Ascending aorta (tissue), 2 donors: Measurements from ENCODE around the gene ERFE. TPM values are rescaled to one million over a fixed set of nuclear protein-coding genes. Genes with fewer than 3 reads are reported as not detected.

Source experiments
- DNase-seq, 2 donors: peaks; one replicate each; pipeline ENCODE4 v3.0.0-alpha.2; 2019; ENCODE audit warnings: low spot score in 2 of 2
- H3K27ac ChIP-seq, 2 donors: fragments of 200-600 bp; sonication (generic); one replicate each; pipeline ENCODE4 v1.5.1; 2016 to 2017; ENCODE audit warnings: mild to moderate bottlenecking in 1 of 2
- H3K27me3 ChIP-seq: fragments of 200-600 bp; sonication (generic); one replicate; pipeline ENCODE4 v1.5.1; 2017
- H3K36me3 ChIP-seq, 2 donors: fragments of 200-600 bp; sonication (generic); one replicate each; pipeline ENCODE4 v1.5.1; 2016
- H3K4me1 ChIP-seq, 2 donors: fragments of 200-600 bp; sonication (generic); one replicate each; pipeline ENCODE4 v1.5.1; 2016 to 2017; ENCODE audit warnings: mild to moderate bottlenecking in 1 of 2
- H3K4me3 ChIP-seq, 2 donors: fragments of 200-600 bp; sonication (generic); one replicate each; pipeline ENCODE4 v1.5.1; 2016 to 2017; ENCODE audit warnings: mild to moderate bottlenecking in 1 of 2
- H3K9me3 ChIP-seq, 2 donors: fragments of 200-600 bp; sonication (generic); one replicate each; pipeline ENCODE4 v1.5.1; 2016
- intact Hi-C: fragments of 100-400 bp; cut with DNase I; formaldehyde crosslinking; loops from one replicate; pipeline ENCODE4 v1.15.1; 2023
- total RNA-seq: library from RNA; depleted of rRNA; stranded (reverse); fragments of >200 nt; gene quantifications from one replicate; pipeline ENCODE4 v1.1.0, GENCODE V29; 2016
- TF ChIP-seq, protein P1 (sequence below), 3 experiments: fragments of 200-600 bp in 2 of 3; fragments of 450-650 bp in 1 of 3; sonication (generic) in 2 of 3; IDR thresholded peaks; one replicate each; pipeline ENCODE4 v1.5.1; 2016 to 2019; ENCODE audit warnings: antibody characterized with exemption in 3 of 3, mild to moderate bottlenecking in 1 of 3, moderate library complexity in 1 of 3

The ERFE gene
- total RNA-seq, 1 donor from 2014 or later = 3.3 TPM

GRCh38 chr2:238137885-238138284 is 20.9 kb upstream of the ERFE start:
- Histone ChIP-seq H3K9me3 (no peaks in the 10 kb centered on the region), H3K36me3 (peaks cover 0 to 9% of the 10 kb centered on the region in 2 donors), H3K27me3 (no peaks in the 10 kb centered on the region), H3K4me1 (peaks cover 12 to 42% of the 10 kb centered on the region in 2 donors), H3K4me3 (peak overlapping the region in 1 of 2 donors; percentile 65), H3K27ac (peak overlapping the region; percentile 75 to 80)
- intact Hi-C loops = loop anchor here (2.0 kb wide), 2 partner anchors 65 to 77 kb away; partner anchors contain the start of genes ILKAP and SCLY
- TF ChIP-seq, protein P1, sequence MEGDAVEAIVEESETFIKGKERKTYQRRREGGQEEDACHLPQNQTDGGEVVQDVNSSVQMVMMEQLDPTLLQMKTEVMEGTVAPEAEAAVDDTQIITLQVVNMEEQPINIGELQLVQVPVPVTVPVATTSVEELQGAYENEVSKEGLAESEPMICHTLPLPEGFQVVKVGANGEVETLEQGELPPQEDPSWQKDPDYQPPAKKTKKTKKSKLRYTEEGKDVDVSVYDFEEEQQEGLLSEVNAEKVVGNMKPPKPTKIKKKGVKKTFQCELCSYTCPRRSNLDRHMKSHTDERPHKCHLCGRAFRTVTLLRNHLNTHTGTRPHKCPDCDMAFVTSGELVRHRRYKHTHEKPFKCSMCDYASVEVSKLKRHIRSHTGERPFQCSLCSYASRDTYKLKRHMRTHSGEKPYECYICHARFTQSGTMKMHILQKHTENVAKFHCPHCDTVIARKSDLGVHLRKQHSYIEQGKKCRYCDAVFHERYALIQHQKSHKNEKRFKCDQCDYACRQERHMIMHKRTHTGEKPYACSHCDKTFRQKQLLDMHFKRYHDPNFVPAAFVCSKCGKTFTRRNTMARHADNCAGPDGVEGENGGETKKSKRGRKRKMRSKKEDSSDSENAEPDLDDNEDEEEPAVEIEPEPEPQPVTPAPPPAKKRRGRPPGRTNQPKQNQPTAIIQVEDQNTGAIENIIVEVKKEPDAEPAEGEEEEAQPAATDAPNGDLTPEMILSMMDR (IDR thresholded peaks at IDR 0.05) = no peak
- no peak for DNase-seq

GRCh38 chr2:238138331-238139195 is 20.2 kb upstream of the ERFE start, which contains the start of gene KLHL30:
Gene KLHL30, plus strand, starts transcription at chr2:238138668. Its CDS starts 2,087 bp downstream, at chr2:238140755.
- intact Hi-C loops = loop anchor here (2.0 kb wide), 2 partner anchors 64 to 78 kb away; partner anchors contain the start of genes ILKAP and SCLY
- Histone ChIP-seq H3K36me3 (peaks cover 5 to 9% of the 10 kb centered on the region in 2 donors), H3K4me1 (peaks cover 19 to 48% of the 10 kb centered on the region in 2 donors), H3K9me3 (no peaks in the 10 kb centered on the region), H3K4me3 (peak within 1 kb of the TSS; percentile 54 to 65), H3K27ac (peak within 1 kb of the TSS; percentile 75 to 80), H3K27me3 (no peaks in the 10 kb centered on the region)
- TF ChIP-seq, protein P1 (IDR thresholded peaks at IDR 0.05) = no peak
- DNase-seq = peak; percentile 51 to 88

- peaks cover 5 to 9% of the 10 kb centered on the region in 2 donors for H3K36me3 ChIP-seq
- no peaks in the 10 kb centered on the region for H3K27me3 ChIP-seq
- peaks cover 19 to 52% of the 10 kb centered on the region in 2 donors for H3K4me1 ChIP-seq
- DNase-seq = no peak
- intact Hi-C loops = loop anchor here (2.0 to 10.0 kb wide), 3 partner anchors 63 to 285 kb away; partner anchors contain the start of genes ILKAP, RAMP1 and SCLY
- H3K9me3 ChIP-seq = no peaks in the 10 kb centered on the region
- H3K4me3 ChIP-seq = peak overlapping the region; percentile 54 to 65
- TF ChIP-seq, protein P1 (IDR thresholded peaks at IDR 0.05) = peak; percentile 47 to 69 (median 49)
- H3K27ac ChIP-seq = peak overlapping the region; percentile 75 to 80
These were observed 19.4 kb upstream of the ERFE start for GRCh38 chr2:238139196-238140039.

- Histone ChIP-seq H3K4me1 (peaks cover 19 to 52% of the 10 kb centered on the region in 2 donors), H3K9me3 (no peaks in the 10 kb centered on the region), H3K4me3 (peak overlapping the region in 1 of 2 donors; percentile 65), H3K27me3 (no peaks in the 10 kb centered on the region), H3K27ac (no peak overlapping the region), H3K36me3 (peaks cover 5 to 9% of the 10 kb centered on the region in 2 donors)
- TF ChIP-seq, protein P1 (IDR thresholded peaks at IDR 0.05) = no peak
- intact Hi-C loops = loop anchor here (10.0 kb wide), 1 partner anchor 285 kb away; the partner anchor contains the start of gene RAMP1
- DNase-seq = no peak
These were observed 18.7 kb upstream of the ERFE start for GRCh38 chr2:238140040-238140439.
